Activated CD4-positive, alpha-beta T cell treated with anti-CD3 and anti-CD28 coated beads, Interleukin-2, Interleukin-6, amounts not matched to agents 100 ng/mL and 50 ng/mL, durations not matched to agents 16 hours and 8 hours (primary cell): ENCODE measurements around the gene CLCA2.

Experiments used
- DNase-seq: peaks from one replicate; pipeline ENCODE4 v3.0.0-alpha.2; 2020

CLCA2 gene

GRCh38 chr1:86423873-86424272 lies at the start of gene CLCA2:
Gene CLCA2 (plus strand): TSS chr1:86424171. CDS start chr1:86424248, 77 bp downstream.
- DNase-seq = no peak

- DNase-seq = no peak
These were observed 48.3 kb upstream of the CLCA2 start for GRCh38 chr1:86375688-86376087.

GRCh38 chr1:86377341-86377740 lies 46.6 kb upstream of the CLCA2 start:
- DNase-seq = no peak

GRCh38 chr1:86378813-86379212 lies 45.2 kb upstream of the CLCA2 start:
- no peak for DNase-seq

GRCh38 chr1:86380257-86380861 lies 43.6 kb upstream of the CLCA2 start:
- peak; percentile 39 for DNase-seq

GRCh38 chr1:86381223-86381622 lies 42.7 kb upstream of the CLCA2 start:
- no peak for DNase-seq

GRCh38 chr1:86382878-86383277 lies 41.1 kb upstream of the CLCA2 start:
- no peak for DNase-seq

GRCh38 chr1:86387916-86388627 lies 35.9 kb upstream of the CLCA2 start:
- no peak for DNase-seq

- DNase-seq = no peak
These were observed 35.2 kb upstream of the CLCA2 start for GRCh38 chr1:86388777-86389176.

- DNase-seq = no peak
These were observed 34.7 kb upstream of the CLCA2 start for GRCh38 chr1:86389307-86389706.

GRCh38 chr1:86394416-86394815 lies 29.6 kb upstream of the CLCA2 start:
- DNase-seq = no peak

GRCh38 chr1:86395751-86396497 lies 28.0 kb upstream of the CLCA2 start, which contains the start of gene ODF2L:
Gene ODF2L (minus strand): TSS chr1:86396323. CDS start chr1:86387027, 9,296 bp downstream.
- peak; percentile 93 for DNase-seq

GRCh38 chr1:86396498-86396890 lies 27.5 kb upstream of the CLCA2 start:
- DNase-seq = no peak

- DNase-seq = no peak
These were observed 14.5 kb upstream of the CLCA2 start for GRCh38 chr1:86409416-86410021.

- no peak for DNase-seq
These were observed 13.1 kb upstream of the CLCA2 start for GRCh38 chr1:86410879-86411278.

- DNase-seq = no peak
These were observed 7.6 kb upstream of the CLCA2 start for GRCh38 chr1:86416343-86416742.

- peak; percentile 61 for DNase-seq
These were observed 4.6 kb upstream of the CLCA2 start for GRCh38 chr1:86419277-86419903.

- no peak for DNase-seq
These were observed 2.2 kb upstream of the CLCA2 start for GRCh38 chr1:86421601-86422280.

- no peak for DNase-seq
These were observed 498 bp upstream of the CLCA2 start for GRCh38 chr1:86423473-86423872.

GRCh38 chr1:86429122-86429725 lies 5.3 kb downstream of the CLCA2 start:
- DNase-seq = no peak

- DNase-seq = peak; percentile 77
These were observed 5.9 kb downstream of the CLCA2 start for GRCh38 chr1:86429835-86430234.

- DNase-seq = no peak
These were observed 6.4 kb downstream of the CLCA2 start for GRCh38 chr1:86430376-86430775.
